Inflammatory macrophage treated with lipopolysaccharide for 4 hours (primary cell): ENCODE measurements around the gene CACNA2D4.
A peak's percentile ranks its signal among the peaks of the same experiment; 100 is the strongest.

Experiments used
- DNase-seq: peaks from one replicate; pipeline ENCODE4 v3.0.0-alpha.2; 2020

CACNA2D4 gene

GRCh38 chr12:1811948-1812291, 106.5 kb downstream of the CACNA2D4 start:
- DNase-seq = no peak

DNA sequence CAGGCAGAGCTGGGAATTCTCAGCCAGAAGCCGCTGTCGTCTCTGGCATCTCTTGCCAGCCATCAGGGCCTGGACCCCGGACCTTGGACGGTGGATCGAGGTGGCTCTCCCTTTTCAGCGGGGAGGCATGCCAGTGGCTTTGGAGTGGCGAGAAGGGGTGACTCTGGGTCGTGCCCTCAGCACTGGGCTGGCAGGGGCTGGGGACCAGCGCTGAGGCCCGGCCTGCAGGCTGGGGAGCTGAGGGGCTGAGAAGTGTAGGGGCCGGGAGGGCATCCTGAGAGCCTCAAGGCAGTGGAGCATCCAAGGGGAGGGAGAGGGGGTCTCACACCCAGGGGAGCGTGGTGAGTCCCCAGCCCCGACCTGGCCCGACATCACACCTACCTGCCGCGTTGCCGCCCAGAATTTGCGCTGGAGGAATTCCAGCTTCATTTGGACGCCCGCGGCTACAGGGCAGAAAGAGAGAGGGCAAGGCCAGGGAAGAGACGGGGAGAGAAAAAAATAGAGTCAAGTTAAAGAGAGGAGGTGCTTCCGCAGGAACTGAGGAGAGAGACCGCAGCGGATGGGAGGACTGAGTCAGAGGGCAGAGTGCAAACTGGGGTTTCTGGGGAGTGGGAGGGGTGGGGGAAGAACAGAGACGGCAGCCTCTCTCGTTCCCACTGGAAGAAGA, 107.0 kb downstream of the CACNA2D4 start:
- peak; percentile 79 for DNase-seq

- DNase-seq = no peak
Observed at GRCh38 chr12:1810931-1811280, 107.5 kb downstream of the CACNA2D4 start.

- peak; percentile 22 for DNase-seq
Observed at GRCh38 chr12:1810201-1810930, 108.1 kb downstream of the CACNA2D4 start.

DNA sequence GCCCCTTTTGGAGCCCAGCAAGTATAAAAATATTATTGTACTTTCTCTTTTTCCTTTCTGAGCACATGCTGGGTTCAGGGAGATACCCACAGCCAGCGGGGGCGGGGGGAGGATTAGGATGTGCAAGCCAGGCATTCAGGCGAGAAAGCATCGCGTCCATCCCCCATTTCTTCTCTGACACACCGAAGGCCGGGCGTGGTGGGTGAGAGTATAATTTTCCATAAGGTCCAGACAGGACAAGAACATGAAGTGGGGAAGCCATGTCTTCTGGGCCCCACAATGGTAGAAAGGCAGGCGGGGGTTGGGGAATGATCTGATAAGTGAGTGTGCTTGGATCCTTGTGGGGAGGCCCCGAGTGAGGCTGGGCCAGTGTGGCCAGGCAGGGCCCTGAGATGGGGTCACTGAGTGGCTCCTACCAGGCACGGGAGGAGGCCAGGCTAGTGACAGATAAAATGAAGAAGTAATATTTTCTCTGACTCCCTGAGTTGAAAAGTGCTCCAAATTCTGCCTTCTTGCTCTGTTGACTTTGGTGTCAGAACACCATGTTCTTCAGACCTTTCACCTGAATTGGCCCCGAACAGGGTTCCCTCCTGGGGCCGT, 108.8 kb downstream of the CACNA2D4 start:
- DNase-seq = no peak

GRCh38 chr12:1808798-1809480, 109.5 kb downstream of the CACNA2D4 start:
- DNase-seq = peak; percentile 37

- no peak for DNase-seq
Observed at GRCh38 chr12:1808036-1808797, 110.2 kb downstream of the CACNA2D4 start.

- DNase-seq = no peak
Observed at GRCh38 chr12:1807087-1807860, 111.2 kb downstream of the CACNA2D4 start.

GRCh38 chr12:1806301-1807086, 112.0 kb downstream of the CACNA2D4 start:
- no peak for DNase-seq

- DNase-seq = no peak
Observed at GRCh38 chr12:1805441-1806081, 112.9 kb downstream of the CACNA2D4 start.

DNA sequence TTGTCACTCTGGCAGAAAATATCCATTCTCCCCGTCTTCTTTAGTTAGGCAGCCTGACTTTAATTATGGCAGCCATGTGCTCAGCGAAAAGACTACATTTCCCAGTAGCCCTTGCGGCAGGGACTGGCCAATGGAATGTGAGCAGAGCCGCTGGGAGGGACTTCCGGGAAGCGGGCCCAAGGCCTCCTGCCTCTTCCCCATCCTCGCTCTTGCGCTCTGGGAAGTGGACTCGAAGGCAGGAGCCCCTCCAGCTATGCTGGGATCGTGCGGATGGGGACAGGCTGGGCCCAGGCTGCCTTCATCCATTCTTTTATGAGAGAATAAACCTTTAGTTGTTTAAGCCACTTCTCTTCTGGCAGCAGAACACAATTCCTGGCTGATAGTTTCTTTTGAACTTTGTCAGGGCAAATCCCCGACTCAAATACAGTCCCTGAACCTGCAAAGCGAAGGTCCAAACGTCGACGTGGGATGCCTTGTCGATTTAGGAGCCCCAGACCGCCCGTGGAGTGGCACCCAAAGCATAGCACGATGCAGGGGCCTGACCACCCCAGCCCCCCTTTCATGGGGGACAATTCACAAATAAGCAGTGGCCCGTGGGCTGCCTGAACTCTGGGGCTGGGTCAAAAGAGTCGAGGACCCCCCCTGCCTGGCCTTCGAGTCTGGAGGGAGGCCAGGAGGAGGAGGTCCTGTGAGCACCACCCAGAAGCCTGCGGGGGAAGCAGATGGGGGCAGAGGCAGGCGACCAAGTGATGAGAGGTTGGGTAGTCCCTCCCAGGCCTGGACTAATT, 113.7 kb downstream of the CACNA2D4 start:
- DNase-seq = peak; percentile 92

DNA sequence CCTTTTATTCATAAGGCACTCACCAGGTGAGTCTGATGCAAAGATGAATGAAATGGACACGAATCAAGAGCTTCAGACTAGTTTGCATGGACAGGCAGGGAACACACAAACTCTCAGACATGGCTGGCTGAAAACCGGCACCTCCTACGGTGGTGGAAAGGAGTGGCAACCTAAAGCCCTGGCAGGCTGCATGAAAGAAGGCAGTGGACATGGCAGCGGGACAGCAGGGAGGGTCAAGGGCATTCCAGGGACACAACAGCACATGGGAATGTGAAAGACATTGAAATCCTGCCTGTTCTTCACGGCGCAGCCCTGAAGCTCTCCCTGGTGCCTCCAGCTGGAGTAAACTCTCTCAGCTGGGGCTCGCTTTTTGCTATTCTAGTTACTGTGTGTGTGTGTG, 114.7 kb downstream of the CACNA2D4 start:
- no peak for DNase-seq

GRCh38 chr12:1801303-1801975, 117.0 kb downstream of the CACNA2D4 start:
- DNase-seq = peak; percentile 27

DNA sequence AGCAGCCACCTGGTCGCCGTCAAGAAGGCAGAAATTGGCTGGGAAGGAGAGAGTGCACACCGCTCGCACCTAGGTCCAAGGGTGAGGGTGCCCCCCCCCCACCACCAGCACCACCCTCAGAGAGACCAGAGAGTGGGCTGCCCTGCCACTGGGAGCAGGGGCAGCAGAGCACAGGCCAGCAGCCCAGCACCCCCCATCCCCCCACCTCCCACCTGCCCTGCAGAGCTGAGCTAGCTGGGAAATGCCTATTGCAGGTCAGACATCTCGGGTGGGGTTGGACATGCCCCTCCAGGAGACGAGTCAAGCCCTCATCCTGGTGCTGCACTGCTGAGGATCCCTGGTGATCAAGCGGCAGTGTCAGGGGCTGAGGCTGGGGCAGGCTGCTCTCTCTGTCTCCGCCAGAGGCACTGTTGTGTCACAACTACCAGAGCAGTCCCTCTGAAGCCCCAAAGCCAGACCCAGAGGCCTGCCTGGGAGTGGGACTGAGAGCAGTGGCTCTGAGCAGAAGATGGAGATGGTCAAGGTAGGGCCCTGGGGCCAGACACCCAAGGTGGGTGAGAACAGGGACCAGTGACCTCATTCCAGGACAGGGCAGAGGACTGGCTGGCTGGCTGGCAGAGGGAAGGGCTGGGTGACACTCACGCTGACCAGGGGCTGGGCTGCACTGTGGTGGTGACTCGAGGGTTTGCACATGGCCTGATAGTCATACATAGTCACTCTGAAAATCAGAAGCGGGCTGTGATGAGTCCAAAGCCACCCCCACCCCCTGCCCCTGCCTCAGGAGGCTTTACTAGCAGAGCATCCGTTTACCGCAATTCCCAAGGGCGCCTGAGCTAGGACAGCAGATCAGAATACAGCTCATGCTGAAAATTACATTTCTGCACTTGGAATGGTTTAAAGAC, 117.8 kb downstream of the CACNA2D4 start:
- peak; percentile 49 for DNase-seq

- no peak for DNase-seq
Observed at GRCh38 chr12:1799882-1800400, 118.5 kb downstream of the CACNA2D4 start.

- DNase-seq = no peak
Observed at GRCh38 chr12:1799051-1799881, 119.2 kb downstream of the CACNA2D4 start.

DNA sequence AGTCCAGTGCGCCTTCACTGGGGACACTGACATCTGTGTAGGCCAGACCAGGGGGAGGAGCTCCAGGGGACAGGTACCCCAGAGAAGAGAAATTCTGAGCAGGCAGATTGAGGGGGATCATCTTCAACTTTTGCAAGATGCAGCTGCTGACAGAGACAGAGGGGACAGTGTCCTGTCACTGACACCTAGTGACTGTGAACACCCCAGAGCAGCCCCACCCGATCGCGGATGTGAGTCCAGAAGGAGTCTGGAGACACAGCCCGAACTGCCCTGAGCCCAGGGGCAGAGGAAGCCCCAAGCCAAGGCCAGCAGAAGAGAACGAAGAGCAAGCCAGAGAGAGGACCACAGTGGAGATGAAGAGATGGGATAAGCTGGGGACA, 119.8 kb downstream of the CACNA2D4 start:
- no peak for DNase-seq
